HepG2 (cell line): Measurements from ENCODE around the gene PKP4. TPM values are rescaled to one million over a fixed set of nuclear protein-coding genes. Genes with fewer than 3 reads are reported as not detected.

ENCODE experiments used
- ARNTL ChIP-seq: sonication (generic); formaldehyde crosslinking; IDR thresholded peaks from 2 replicates; pipeline ENCODE4 v1.4.0; 2020; ENCODE audit warnings: mild to moderate bottlenecking, missing genetic modification reagents
- MBD4 ChIP-seq: IDR thresholded peaks from 2 replicates; pipeline ENCODE4 v1.6.1; 2012; ENCODE audit warnings: low read length, inconsistent platforms, borderline replicate concordance
- MYC ChIP-seq: sonication (generic); formaldehyde crosslinking; IDR thresholded peaks from 2 replicates; pipeline ENCODE4 v1.9.0; 2021; ENCODE audit warnings: missing genetic modification reagents, borderline replicate concordance
- RBM22 ChIP-seq: fragments of 200-400 bp; formaldehyde crosslinking; optimal IDR thresholded peaks from 2 replicates; pipeline ENCODE3; 2017; ENCODE audit warnings: mild to moderate bottlenecking, low read length, moderate library complexity
- REXO4 ChIP-seq: sonication (generic); formaldehyde crosslinking; IDR thresholded peaks from 2 replicates; pipeline ENCODE4 v1.8.0; 2022; ENCODE audit warnings: missing genetic modification reagents, mild to moderate bottlenecking, borderline replicate concordance
- SATB2 ChIP-seq: sonication (generic); formaldehyde crosslinking; IDR thresholded peaks from 2 replicates; pipeline ENCODE4 v1.5.0; 2020; ENCODE audit warnings: missing genetic modification reagents
- TP53 ChIP-seq: sonication (generic); formaldehyde crosslinking; conservative IDR thresholded peaks from 2 replicates; pipeline ENCODE4 v1.4.0; 2020; ENCODE audit warnings: missing genetic modification reagents
- ZC3H4 ChIP-seq: sonication (generic); formaldehyde crosslinking; IDR thresholded peaks from 2 replicates; pipeline ENCODE4 v1.4.0; 2020; ENCODE audit warnings: missing genetic modification reagents, borderline replicate concordance
- ZMYM4 ChIP-seq: sonication (generic); formaldehyde crosslinking; IDR thresholded peaks from 2 replicates; pipeline ENCODE4 v1.8.1; 2023; ENCODE audit warnings: mild to moderate bottlenecking, missing genetic modification reagents
- ZNF12 ChIP-seq: sonication (generic); formaldehyde crosslinking; IDR thresholded peaks from 2 replicates; pipeline ENCODE4 v1.5.0; 2020; ENCODE audit warnings: missing genetic modification reagents
- ZNF207 ChIP-seq: fragments of 450-650 bp; IDR thresholded peaks from 2 replicates; pipeline ENCODE4 v1.6.1; 2016; ENCODE audit warnings: antibody characterized with exemption, borderline replicate concordance
- ZNF292 ChIP-seq: sonication (generic); formaldehyde crosslinking; IDR thresholded peaks from 2 replicates; pipeline ENCODE4 v1.8.1; 2022; ENCODE audit warnings: mild to moderate bottlenecking, low read depth, missing genetic modification reagents, borderline replicate concordance
- ZNF563 ChIP-seq: sonication (generic); formaldehyde crosslinking; IDR thresholded peaks from 2 replicates; pipeline ENCODE4 v1.8.0; 2022; ENCODE audit warnings: mild to moderate bottlenecking, moderate library complexity, missing genetic modification reagents
- ZNF703 ChIP-seq: sonication (generic); formaldehyde crosslinking; IDR thresholded peaks from 2 replicates; pipeline ENCODE4 v1.5.1; 2020; ENCODE audit warnings: missing genetic modification reagents, mild to moderate bottlenecking, moderate library complexity, borderline replicate concordance
- ZNF709 ChIP-seq: sonication (generic); formaldehyde crosslinking; IDR thresholded peaks from 2 replicates; pipeline ENCODE4 v1.5.0; 2020; ENCODE audit warnings: mild to moderate bottlenecking, missing genetic modification reagents
- ZSCAN21 ChIP-seq: sonication (generic); formaldehyde crosslinking; IDR thresholded peaks from 2 replicates; pipeline ENCODE4 v1.8.0; 2022; ENCODE audit warnings: mild to moderate bottlenecking, missing genetic modification reagents, moderate library complexity, borderline replicate concordance
- polyA plus RNA-seq, 8 experiments: library from polyadenylated mRNA; depleted of rRNA in 3 of 8; stranded (reverse) in 7 of 8; unstranded in 1 of 8; fragments of >200 nt; fragmentation: Illumina TruSeq in 4 of 8; extraction: Trizol in 4 of 8; gene quantifications; 2 replicates each; pipeline versions ENCODE4 v1.2.1 to v1.2.3, GENCODE V29; 2011 to 2016; ENCODE audit warnings: low read depth in 4 of 8, missing spikeins in 1 of 8, mixed read lengths in 1 of 8; ENCODE audit not compliant: insufficient read depth in 1 of 8
- total RNA-seq, 5 experiments: library from RNA; depleted of rRNA; stranded (reverse); fragments of >200 nt; fragmentation: Illumina TruSeq; extraction: Trizol; gene quantifications; 2 replicates each; pipeline ENCODE4 v1.2.3, GENCODE V29; 2016; ENCODE audit warnings: low read depth in 1 of 5
- TF ChIP-seq, protein P1 (sequence below): sonication (generic); formaldehyde crosslinking; conservative IDR thresholded peaks from 2 replicates; pipeline ENCODE4 v1.4.0; 2020; ENCODE audit warnings: missing genetic modification reagents
- TF ChIP-seq, protein P2 (sequence below): sonication (generic); formaldehyde crosslinking; IDR thresholded peaks from 2 replicates; pipeline ENCODE4 v1.9.0; 2022; ENCODE audit warnings: low read depth, missing genetic modification reagents
- TF ChIP-seq, protein P3 (sequence below): fragments of 450-650 bp; IDR thresholded peaks from 2 replicates; pipeline ENCODE4 v1.6.1; 2017; ENCODE audit warnings: mild to moderate bottlenecking
- TF ChIP-seq, protein P4 (sequence below): sonication (generic); formaldehyde crosslinking; IDR thresholded peaks from 2 replicates; pipeline ENCODE4 v1.4.0; 2020; ENCODE audit warnings: low read depth, missing genetic modification reagents

The PKP4 gene
- total and polyA plus RNA-seq, 2 of the 13 experiments (the other 11 are each of a cell fraction or from before 2014, with no cell fraction given): 80.9 to 90.5 TPM

DNA sequence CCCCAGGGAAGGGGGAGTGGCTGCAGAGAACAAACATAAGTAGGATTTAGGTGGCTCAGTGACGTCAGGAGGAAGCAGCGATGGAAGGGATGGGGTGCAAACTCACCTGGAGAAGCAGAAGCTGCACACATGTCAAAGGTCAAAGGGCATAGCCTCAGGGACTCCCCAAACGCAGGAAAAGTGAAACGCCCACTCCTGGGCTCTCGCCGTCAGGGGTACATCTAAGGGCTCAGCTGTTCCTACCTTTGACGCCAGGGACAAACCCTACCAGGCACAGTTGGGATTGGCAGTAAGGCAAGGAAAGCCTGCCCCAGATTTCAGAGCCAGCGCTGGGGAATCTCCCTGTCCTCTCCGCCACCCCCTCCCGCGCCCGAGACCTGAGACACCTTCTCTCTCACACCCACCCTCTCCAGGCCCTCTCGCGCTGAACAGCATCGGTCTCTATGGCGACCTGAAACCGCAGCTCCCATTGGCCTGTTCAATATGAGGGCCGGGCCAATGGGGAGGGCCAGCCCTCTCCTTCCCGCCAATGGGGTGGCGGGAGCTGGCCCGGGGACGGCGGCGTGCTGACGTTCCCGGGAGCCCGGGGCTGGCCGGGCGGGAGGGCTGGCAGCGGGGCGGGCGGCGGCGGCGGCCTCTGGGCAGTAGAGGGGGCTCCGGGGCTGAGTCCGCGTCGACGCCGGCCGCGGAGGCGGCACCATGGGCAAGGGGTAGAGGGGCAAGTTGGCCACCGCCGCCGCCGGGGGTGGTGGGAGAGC is at the start of gene PKP4, which contains the start of gene CCDC148 (continued):
- TF ChIP-seq, protein P1, sequence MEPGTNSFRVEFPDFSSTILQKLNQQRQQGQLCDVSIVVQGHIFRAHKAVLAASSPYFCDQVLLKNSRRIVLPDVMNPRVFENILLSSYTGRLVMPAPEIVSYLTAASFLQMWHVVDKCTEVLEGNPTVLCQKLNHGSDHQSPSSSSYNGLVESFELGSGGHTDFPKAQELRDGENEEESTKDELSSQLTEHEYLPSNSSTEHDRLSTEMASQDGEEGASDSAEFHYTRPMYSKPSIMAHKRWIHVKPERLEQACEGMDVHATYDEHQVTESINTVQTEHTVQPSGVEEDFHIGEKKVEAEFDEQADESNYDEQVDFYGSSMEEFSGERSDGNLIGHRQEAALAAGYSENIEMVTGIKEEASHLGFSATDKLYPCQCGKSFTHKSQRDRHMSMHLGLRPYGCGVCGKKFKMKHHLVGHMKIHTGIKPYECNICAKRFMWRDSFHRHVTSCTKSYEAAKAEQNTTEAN (CRISPR knock-in tag): no peak
- peak; percentile 80 for TF ChIP-seq ZMYM4 (CRISPR knock-in tag)
- no peak for TF ChIP-seq ZNF703
- no peak for TF ChIP-seq ARNTL
- TF ChIP-seq, protein P2, sequence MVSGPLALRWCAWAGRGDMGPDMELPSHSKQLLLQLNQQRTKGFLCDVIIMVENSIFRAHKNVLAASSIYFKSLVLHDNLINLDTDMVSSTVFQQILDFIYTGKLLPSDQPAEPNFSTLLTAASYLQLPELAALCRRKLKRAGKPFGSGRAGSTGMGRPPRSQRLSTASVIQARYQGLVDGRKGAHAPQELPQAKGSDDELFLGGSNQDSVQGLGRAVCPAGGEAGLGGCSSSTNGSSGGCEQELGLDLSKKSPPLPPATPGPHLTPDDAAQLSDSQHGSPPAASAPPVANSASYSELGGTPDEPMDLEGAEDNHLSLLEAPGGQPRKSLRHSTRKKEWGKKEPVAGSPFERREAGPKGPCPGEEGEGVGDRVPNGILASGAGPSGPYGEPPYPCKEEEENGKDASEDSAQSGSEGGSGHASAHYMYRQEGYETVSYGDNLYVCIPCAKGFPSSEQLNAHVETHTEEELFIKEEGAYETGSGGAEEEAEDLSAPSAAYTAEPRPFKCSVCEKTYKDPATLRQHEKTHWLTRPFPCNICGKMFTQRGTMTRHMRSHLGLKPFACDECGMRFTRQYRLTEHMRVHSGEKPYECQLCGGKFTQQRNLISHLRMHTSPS (CRISPR knock-in tag): no peak
- TF ChIP-seq, protein P3, sequence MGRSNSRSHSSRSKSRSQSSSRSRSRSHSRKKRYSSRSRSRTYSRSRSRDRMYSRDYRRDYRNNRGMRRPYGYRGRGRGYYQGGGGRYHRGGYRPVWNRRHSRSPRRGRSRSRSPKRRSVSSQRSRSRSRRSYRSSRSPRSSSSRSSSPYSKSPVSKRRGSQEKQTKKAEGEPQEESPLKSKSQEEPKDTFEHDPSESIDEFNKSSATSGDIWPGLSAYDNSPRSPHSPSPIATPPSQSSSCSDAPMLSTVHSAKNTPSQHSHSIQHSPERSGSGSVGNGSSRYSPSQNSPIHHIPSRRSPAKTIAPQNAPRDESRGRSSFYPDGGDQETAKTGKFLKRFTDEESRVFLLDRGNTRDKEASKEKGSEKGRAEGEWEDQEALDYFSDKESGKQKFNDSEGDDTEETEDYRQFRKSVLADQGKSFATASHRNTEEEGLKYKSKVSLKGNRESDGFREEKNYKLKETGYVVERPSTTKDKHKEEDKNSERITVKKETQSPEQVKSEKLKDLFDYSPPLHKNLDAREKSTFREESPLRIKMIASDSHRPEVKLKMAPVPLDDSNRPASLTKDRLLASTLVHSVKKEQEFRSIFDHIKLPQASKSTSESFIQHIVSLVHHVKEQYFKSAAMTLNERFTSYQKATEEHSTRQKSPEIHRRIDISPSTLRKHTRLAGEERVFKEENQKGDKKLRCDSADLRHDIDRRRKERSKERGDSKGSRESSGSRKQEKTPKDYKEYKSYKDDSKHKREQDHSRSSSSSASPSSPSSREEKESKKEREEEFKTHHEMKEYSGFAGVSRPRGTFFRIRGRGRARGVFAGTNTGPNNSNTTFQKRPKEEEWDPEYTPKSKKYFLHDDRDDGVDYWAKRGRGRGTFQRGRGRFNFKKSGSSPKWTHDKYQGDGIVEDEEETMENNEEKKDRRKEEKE: no peak
- TF ChIP-seq ZNF563 (CRISPR knock-in tag): no peak; the same call in 1 of the 2 replicates
- TF ChIP-seq ZNF12 (CRISPR knock-in tag): 0 out of 2 replicates have a peak, but pooled peaks have one; percentile 18
- TF ChIP-seq REXO4 (CRISPR knock-in tag): no peak
- no peak for TF ChIP-seq TP53
- TF ChIP-seq SATB2 (CRISPR knock-in tag): no peak
- TF ChIP-seq ZNF207: no peak
- TF ChIP-seq, protein P4, sequence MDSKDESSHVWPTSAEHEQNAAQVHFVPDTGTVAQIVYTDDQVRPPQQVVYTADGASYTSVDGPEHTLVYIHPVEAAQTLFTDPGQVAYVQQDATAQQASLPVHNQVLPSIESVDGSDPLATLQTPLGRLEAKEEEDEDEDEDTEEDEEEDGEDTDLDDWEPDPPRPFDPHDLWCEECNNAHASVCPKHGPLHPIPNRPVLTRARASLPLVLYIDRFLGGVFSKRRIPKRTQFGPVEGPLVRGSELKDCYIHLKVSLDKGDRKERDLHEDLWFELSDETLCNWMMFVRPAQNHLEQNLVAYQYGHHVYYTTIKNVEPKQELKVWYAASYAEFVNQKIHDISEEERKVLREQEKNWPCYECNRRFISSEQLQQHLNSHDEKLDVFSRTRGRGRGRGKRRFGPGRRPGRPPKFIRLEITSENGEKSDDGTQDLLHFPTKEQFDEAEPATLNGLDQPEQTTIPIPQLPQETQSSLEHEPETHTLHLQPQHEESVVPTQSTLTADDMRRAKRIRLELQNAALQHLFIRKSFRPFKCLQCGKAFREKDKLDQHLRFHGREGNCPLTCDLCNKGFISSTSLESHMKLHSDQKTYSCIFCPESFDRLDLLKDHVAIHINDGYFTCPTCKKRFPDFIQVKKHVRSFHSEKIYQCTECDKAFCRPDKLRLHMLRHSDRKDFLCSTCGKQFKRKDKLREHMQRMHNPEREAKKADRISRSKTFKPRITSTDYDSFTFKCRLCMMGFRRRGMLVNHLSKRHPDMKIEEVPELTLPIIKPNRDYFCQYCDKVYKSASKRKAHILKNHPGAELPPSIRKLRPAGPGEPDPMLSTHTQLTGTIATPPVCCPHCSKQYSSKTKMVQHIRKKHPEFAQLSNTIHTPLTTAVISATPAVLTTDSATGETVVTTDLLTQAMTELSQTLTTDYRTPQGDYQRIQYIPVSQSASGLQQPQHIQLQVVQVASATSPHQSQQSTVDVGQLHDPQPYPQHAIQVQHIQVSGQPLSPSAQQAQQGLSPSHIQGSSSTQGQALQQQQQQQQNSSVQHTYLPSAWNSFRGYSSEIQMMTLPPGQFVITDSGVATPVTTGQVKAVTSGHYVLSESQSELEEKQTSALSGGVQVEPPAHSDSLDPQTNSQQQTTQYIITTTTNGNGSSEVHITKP: no peak
- no peak for TF ChIP-seq ZC3H4 (CRISPR knock-in tag)
- no peak for TF ChIP-seq RBM22
- TF ChIP-seq MBD4: no peak
- TF ChIP-seq ZNF709 (CRISPR knock-in tag): no peak; the same call in 1 of the 2 replicates
- no peak; the same call in 1 of the 2 replicates for TF ChIP-seq ZSCAN21 (CRISPR knock-in tag)
- TF ChIP-seq ZNF292 (CRISPR knock-in tag): peak; percentile 56; the same call in 1 of the 2 replicates
- no peak for TF ChIP-seq MYC (CRISPR knock-in tag)
